Measurements from ENCODE around the gene GSN. TPM values are rescaled to one million over a fixed set of nuclear protein-coding genes. Genes with fewer than 3 reads are reported as not detected.

GSN gene
- total and polyA plus RNA-seq, 2 of the 13 experiments (the other 11 are each of a cell fraction or from before 2014, with no cell fraction given) = 294 to 307 TPM

DNA sequence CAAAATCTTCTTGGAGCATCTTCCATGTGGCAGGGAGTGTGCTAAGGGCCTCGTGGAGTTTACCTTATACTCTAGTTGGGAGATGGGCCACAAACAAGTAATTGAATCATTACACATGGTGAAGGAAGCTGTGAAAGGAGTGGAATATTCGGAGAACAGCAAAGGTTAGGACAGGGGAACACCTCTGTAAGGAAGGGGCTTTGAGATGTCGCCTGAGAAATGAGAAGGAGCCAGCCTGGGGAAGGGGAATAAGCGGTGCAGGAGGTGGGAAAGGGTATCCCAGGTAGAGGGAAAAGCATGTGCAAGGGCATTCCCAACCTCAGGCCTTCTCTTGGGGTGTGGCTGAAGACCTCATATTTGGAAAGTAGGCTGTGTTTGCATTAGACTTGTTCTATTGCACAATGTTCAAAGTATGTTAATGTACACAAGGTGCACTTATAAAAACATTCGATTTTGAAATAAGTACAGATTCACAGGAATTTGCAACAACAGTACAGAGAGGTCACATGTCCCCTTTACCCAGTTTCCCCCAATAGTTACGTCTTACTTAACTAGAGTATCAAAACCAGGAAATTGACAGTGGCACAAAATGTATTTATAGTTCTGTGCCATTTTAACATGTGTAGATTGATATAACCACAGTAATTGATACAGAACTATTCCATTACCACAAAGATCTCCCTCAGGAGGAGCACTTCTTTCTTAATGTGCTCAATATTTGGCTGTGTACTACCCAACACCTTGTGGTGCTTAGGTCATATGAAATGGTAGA lies 104.5 kb downstream of the GSN start (continued):
- TF ChIP-seq RNF2 (conservative IDR thresholded peaks at IDR 0.05; ENCODE audit: low read depth) = no peak
- no peak for TF ChIP-seq MED8 (CRISPR knock-in tag; IDR thresholded peaks at IDR 0.05; ENCODE audit: insufficient replicate concordance)
- TF ChIP-seq, protein P1, sequence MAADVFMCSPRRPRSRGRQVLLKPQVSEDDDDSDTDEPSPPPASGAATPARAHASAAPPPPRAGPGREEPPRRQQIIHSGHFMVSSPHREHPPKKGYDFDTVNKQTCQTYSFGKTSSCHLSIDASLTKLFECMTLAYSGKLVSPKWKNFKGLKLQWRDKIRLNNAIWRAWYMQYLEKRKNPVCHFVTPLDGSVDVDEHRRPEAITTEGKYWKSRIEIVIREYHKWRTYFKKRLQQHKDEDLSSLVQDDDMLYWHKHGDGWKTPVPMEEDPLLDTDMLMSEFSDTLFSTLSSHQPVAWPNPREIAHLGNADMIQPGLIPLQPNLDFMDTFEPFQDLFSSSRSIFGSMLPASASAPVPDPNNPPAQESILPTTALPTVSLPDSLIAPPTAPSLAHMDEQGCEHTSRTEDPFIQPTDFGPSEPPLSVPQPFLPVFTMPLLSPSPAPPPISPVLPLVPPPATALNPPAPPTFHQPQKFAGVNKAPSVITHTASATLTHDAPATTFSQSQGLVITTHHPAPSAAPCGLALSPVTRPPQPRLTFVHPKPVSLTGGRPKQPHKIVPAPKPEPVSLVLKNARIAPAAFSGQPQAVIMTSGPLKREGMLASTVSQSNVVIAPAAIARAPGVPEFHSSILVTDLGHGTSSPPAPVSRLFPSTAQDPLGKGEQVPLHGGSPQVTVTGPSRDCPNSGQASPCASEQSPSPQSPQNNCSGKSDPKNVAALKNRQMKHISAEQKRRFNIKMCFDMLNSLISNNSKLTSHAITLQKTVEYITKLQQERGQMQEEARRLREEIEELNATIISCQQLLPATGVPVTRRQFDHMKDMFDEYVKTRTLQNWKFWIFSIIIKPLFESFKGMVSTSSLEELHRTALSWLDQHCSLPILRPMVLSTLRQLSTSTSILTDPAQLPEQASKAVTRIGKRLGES (CRISPR knock-in tag; IDR thresholded peaks at IDR 0.05; ENCODE audit: borderline replicate concordance) = no peak
- TF ChIP-seq TSC22D2 (CRISPR knock-in tag; IDR thresholded peaks at IDR 0.05; ENCODE audit: borderline replicate concordance) = peak; percentile 23; the same call in 1 of the 2 replicates
- no peak for TF ChIP-seq POLR2G (IDR thresholded peaks at IDR 0.05; ENCODE audit: low read depth, low read length)
- 0 out of 2 replicates have a peak, but pooled peaks have one; percentile 34 for TF ChIP-seq NFKBIZ (CRISPR knock-in tag; IDR thresholded peaks at IDR 0.05)
- peak; percentile 40; the same call in 1 of the 2 replicates for TF ChIP-seq JUND (CRISPR knock-in tag; IDR thresholded peaks at IDR 0.05)
- TF ChIP-seq ZNF577 (CRISPR knock-in tag; IDR thresholded peaks at IDR 0.05; ENCODE audit: borderline replicate concordance, low read depth) = no peak
- peak; percentile 94 for TF ChIP-seq GATAD2A (CRISPR knock-in tag; IDR thresholded peaks at IDR 0.05)
- no peak for TF ChIP-seq TRIM24 (CRISPR knock-in tag; IDR thresholded peaks at IDR 0.05)
- TF ChIP-seq, protein P2, sequence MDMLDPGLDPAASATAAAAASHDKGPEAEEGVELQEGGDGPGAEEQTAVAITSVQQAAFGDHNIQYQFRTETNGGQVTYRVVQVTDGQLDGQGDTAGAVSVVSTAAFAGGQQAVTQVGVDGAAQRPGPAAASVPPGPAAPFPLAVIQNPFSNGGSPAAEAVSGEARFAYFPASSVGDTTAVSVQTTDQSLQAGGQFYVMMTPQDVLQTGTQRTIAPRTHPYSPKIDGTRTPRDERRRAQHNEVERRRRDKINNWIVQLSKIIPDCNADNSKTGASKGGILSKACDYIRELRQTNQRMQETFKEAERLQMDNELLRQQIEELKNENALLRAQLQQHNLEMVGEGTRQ (IDR thresholded peaks at IDR 0.05; ENCODE audit: low read depth, low read length) = peak; percentile 67; the same call in 1 of the 2 replicates
- TF ChIP-seq, protein P2 (CRISPR knock-in tag; IDR thresholded peaks at IDR 0.05; ENCODE audit: borderline replicate concordance) = peak; percentile 85; the same call in 1 of the 2 replicates
- no peak for TF ChIP-seq SPEN (CRISPR knock-in tag; IDR thresholded peaks at IDR 0.05; ENCODE audit: low read depth)
- peak; percentile 76; the same call in 1 of the 2 replicates for TF ChIP-seq HNF4G (IDR thresholded peaks at IDR 0.05; ENCODE audit: borderline replicate concordance, low read depth, low read length)
- no peak for TF ChIP-seq HNF4G (CRISPR knock-in tag; IDR thresholded peaks at IDR 0.05; ENCODE audit: borderline replicate concordance, low read depth)
- TF ChIP-seq, protein P3, sequence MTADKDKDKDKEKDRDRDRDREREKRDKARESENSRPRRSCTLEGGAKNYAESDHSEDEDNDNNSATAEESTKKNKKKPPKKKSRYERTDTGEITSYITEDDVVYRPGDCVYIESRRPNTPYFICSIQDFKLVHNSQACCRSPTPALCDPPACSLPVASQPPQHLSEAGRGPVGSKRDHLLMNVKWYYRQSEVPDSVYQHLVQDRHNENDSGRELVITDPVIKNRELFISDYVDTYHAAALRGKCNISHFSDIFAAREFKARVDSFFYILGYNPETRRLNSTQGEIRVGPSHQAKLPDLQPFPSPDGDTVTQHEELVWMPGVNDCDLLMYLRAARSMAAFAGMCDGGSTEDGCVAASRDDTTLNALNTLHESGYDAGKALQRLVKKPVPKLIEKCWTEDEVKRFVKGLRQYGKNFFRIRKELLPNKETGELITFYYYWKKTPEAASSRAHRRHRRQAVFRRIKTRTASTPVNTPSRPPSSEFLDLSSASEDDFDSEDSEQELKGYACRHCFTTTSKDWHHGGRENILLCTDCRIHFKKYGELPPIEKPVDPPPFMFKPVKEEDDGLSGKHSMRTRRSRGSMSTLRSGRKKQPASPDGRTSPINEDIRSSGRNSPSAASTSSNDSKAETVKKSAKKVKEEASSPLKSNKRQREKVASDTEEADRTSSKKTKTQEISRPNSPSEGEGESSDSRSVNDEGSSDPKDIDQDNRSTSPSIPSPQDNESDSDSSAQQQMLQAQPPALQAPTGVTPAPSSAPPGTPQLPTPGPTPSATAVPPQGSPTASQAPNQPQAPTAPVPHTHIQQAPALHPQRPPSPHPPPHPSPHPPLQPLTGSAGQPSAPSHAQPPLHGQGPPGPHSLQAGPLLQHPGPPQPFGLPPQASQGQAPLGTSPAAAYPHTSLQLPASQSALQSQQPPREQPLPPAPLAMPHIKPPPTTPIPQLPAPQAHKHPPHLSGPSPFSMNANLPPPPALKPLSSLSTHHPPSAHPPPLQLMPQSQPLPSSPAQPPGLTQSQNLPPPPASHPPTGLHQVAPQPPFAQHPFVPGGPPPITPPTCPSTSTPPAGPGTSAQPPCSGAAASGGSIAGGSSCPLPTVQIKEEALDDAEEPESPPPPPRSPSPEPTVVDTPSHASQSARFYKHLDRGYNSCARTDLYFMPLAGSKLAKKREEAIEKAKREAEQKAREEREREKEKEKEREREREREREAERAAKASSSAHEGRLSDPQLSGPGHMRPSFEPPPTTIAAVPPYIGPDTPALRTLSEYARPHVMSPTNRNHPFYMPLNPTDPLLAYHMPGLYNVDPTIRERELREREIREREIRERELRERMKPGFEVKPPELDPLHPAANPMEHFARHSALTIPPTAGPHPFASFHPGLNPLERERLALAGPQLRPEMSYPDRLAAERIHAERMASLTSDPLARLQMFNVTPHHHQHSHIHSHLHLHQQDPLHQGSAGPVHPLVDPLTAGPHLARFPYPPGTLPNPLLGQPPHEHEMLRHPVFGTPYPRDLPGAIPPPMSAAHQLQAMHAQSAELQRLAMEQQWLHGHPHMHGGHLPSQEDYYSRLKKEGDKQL (CRISPR knock-in tag; IDR thresholded peaks at IDR 0.05; ENCODE audit: low read depth) = peak; percentile 90
- TF ChIP-seq NR2F6 (IDR thresholded peaks at IDR 0.05) = peak; percentile 81
- TF ChIP-seq NR2F6 (CRISPR knock-in tag; IDR thresholded peaks at IDR 0.05) = peak; percentile 82
- peak; percentile 98 for TF ChIP-seq CEBPG (CRISPR knock-in tag; IDR thresholded peaks at IDR 0.05)
- 0 out of 2 replicates have a peak, but pooled peaks have one; percentile 49 for TF ChIP-seq SIN3A (IDR thresholded peaks at IDR 0.05; ENCODE audit: borderline replicate concordance, low read depth, low read length)

All from HepG2 (cell line).